GM19463 (cell line): ENCODE results near the gene MERTK.
"Not testable (repeated sequence)": the region's sequence is repeated elsewhere in the genome, so short reads cannot be mapped to it uniquely, and the experiment has no call there.

Experiments used
- ATAC-seq: cut with Tn5 transposase; IDR thresholded peaks from one replicate; pipeline ENCODE4 v1.9.1; 2021; ENCODE audit warnings: mild to moderate bottlenecking, moderate library complexity; ENCODE audit not compliant: unreplicated experiment

MERTK gene

DNA sequence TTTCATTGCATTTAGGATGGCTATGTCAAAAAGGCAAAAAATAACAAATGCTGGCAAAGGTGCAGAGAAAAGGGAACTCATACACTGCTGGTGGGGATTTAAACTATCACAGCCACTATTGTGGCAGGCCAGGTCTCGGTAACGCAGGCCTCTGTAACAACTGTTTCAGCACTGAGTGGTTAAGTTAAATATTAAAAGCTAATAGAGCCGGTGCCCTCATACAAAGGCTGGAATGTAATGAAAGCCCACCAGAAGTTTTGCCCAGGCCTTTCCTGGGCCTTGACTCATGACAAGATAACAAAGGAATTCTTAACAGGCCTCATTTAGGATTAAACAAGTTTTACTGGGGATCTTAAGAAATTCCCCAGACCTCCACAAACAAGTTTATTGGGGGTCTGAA is 10.7 kb downstream of the MERTK start:
- no peak for ATAC-seq

- ATAC-seq = not testable (repeated sequence)
These were observed 11.6 kb downstream of the MERTK start for GRCh38 chr2:111909997-111910396.

- ATAC-seq = no peak
These were observed 12.3 kb downstream of the MERTK start for GRCh38 chr2:111910609-111911277.

DNA sequence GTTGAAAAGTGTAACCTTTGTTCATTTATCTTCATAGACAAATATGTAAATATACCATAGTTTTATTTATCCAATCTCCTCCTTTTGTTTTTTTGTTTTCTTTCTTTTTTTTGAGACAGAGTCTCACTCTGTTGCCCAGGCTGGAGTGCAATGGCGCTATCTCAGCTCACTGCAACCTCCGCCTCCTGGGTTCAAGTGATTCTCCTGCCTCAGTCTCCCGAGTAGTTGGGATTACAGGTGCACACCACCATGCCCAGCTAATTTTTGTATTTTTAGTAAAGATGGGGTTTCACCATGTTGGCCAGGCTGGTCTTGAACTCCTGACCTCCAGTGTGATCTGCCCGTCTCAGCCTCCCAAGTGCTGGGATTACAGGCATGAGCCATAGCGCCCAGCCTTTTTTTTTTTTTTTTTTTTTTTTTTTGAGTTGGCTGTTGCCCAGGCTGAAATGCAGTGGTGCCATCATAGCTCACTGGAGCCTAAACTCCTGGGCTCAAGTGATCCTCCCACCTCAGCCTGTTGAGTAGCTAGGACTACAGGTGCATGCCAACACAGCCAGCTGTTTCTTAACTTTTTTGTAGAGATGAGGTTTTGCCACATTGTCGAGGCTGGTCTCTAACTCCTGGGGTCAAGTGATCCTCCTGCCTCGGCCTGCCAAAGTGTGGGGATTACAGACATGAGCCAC is 13.0 kb downstream of the MERTK start:
- not testable (repeated sequence) for ATAC-seq

- ATAC-seq = no peak
These were observed 14.1 kb downstream of the MERTK start for GRCh38 chr2:111912547-111912946.

GRCh38 chr2:111917106-111917505 is 18.7 kb downstream of the MERTK start:
- no peak for ATAC-seq

- no peak for ATAC-seq
These were observed 20.0 kb downstream of the MERTK start for GRCh38 chr2:111918383-111918806.

GRCh38 chr2:111919365-111919764 is 21.0 kb downstream of the MERTK start:
- ATAC-seq = no peak

- no peak for ATAC-seq
These were observed 21.6 kb downstream of the MERTK start for GRCh38 chr2:111919794-111920608.

DNA sequence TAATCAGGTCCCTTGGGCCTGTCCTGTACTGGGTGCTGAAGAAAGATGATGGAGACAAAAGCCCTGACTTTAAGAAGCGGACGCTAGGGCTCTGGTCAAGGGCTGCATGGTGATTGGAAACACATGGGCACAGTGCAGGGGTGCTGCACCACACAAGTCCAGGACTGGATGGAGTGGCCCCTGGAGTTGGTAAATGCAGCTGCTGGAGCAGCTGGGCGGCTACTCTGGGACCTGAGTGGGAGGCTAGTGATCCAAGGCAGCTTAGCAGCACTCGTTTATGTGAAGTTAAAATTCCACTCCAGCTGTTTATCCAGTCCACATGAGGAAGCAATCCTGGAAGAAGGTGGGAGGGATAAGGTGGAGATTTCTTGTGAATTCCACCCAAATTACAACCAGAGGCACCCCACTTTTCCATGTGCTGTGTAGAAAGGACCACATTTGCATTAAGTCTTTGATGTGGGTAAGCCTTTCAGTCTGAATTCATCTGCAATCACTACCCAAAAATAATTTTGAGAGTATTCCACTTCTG is 24.9 kb downstream of the MERTK start:
- ATAC-seq = no peak

GRCh38 chr2:111924617-111925107 is 26.3 kb downstream of the MERTK start:
- no peak for ATAC-seq

DNA sequence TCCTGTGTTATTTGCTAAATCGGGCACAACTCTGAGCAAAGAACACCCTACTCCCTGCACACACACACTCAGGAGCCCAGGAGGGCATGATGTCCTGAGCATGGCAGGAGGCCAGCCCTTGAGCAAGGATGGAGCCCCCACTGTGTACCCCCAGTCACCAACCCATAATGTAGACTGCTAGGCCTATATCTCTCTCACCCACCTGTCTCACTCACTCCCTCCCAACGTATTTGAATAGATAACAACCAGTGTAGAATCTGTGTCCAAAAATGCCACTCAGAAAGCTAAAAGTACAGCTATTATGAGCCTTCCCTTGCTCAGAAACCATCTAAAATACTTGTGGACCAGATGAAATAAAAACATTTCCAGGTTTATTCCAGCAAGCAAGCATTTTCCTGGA is 29.3 kb downstream of the MERTK start:
- ATAC-seq = no peak

- ATAC-seq = no peak
These were observed 32.0 kb downstream of the MERTK start for GRCh38 chr2:111930409-111930808.

DNA sequence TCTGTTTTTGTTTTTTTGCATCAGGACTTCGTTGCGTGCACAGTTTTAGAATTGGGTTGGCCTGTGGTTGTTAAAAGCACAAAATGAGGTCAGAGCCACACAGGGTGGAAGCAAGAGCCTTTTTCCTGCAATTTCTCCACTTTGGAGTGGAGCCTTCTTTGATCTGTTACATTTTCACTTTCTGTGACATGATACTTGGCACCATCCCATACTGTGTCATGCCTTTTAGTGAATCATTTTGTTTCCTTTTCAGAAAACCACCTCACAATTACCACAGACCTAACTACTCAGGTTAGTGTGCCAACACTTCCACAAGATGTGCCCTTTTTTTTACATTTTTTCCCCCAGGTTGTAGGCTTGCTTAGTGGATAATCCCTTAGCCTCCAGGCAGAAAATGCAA is 32.5 kb downstream of the MERTK start:
- no peak for ATAC-seq

DNA sequence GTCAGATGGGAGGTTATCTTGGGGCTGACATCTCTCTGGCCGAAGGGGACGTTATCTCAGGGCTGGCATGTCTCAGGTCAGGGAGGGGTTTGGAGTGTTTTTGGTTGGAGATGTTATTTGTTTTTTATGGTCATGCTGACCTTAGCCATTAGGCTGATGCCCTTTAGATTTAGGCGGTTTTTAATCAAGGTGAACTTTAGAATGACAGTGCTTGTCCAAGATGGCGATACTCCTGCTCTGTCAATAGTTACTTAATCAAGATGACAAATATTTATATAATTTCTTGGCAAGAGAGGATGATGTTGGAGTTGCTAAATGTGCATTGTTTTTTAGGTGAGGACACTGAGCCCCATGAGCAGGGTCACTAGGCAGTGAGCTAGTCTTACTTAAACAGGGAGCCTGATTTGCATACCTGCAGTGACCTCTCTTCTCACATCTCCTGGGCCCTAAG is 34.5 kb downstream of the MERTK start:
- ATAC-seq = no peak

DNA sequence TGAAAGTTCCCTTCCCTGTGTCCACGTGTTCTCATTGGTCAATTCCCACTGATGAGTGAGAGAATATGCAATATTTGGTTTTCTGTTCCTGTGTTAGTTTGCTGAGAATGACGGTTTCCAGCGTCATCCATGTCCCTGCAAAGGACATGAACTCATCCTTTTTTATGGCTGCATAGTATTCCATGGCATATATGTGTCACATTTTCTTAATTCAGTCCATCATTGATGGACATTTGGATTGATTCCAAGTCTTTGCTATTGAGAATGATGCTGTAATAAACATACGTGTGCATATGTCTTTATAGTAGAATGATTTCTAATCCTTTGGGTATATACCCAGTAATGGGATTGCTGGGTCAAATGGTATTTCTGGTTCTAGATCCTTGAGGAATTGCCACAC is 35.5 kb downstream of the MERTK start:
- not testable (repeated sequence) for ATAC-seq

- ATAC-seq = no peak
These were observed 38.5 kb downstream of the MERTK start for GRCh38 chr2:111936881-111937280.

GRCh38 chr2:111938392-111938791 is 40.0 kb downstream of the MERTK start:
- no peak for ATAC-seq

GRCh38 chr2:111940333-111941196 is 42.2 kb downstream of the MERTK start:
- no peak for ATAC-seq

GRCh38 chr2:111941531-111941930 is 43.1 kb downstream of the MERTK start:
- no peak for ATAC-seq
